PC-9 (cell line): ENCODE results near the gene SEC61B. TPM values are rescaled to one million over a fixed set of nuclear protein-coding genes. Genes with fewer than 3 reads are reported as not detected.

ENCODE experiments used
- BruUV-seq: library from RNA; stranded (reverse); fragments of 400-500 nt; replicated peaks from 2 replicates; lab custom pipeline; 2021; lab: Mats Ljungman, UMichigan
- CTCF ChIA-PET: fragments of 300-600 bp; sonication (Branson Sonifier 250); formaldehyde crosslinking; loops from one replicate; lab custom pipeline; 2022; ENCODE audit warnings: antibody characterized with exemption; lab: Charles Lee
- POLR2A ChIA-PET: fragments of 300-600 bp; sonication (Branson Sonifier 250); formaldehyde crosslinking; loops from one replicate; lab custom pipeline; 2022; ENCODE audit warnings: antibody characterized with exemption; ENCODE audit not compliant: unreplicated experiment; lab: Charles Lee
- DNase-seq, 2 experiments: peaks; one replicate each; pipeline versions ENCODE4 v3.0.0 to v3.0.0-alpha.2; 2015 to 2022; ENCODE audit warnings: mixed read lengths in 1 of 2
- H2AFZ ChIP-seq: fragments of 200-600 bp; sonication (generic); 2 replicates; pipeline ENCODE4 v1.8.1; 2017; ENCODE audit warnings: antibody characterized with exemption
- H3F3A ChIP-seq: fragments of 200-600 bp; sonication (generic); 2 replicates; pipeline ENCODE4 v1.8.1; 2017; ENCODE audit warnings: antibody characterized with exemption, mild to moderate bottlenecking, low read depth; ENCODE audit not compliant: insufficient read depth
- H3K27ac ChIP-seq: fragments of 200-600 bp; sonication (generic); 2 replicates; pipeline ENCODE4 v1.6.1; 2016; ENCODE audit warnings: mixed run types
- H3K27me3 ChIP-seq: fragments of 200-600 bp; sonication (generic); 2 replicates; pipeline ENCODE4 v1.6.1; 2016; ENCODE audit warnings: low read depth, mixed run types; ENCODE audit not compliant: insufficient read depth
- H3K36me3 ChIP-seq: fragments of 200-600 bp; sonication (generic); 2 replicates; pipeline ENCODE4 v1.6.1; 2016; ENCODE audit warnings: low read depth, mixed run types
- H3K4me1 ChIP-seq: fragments of 200-600 bp; sonication (generic); replicated peaks from 2 replicates; pipeline ENCODE4 v1.6.1; 2016; ENCODE audit warnings: mixed run types; ENCODE audit not compliant: insufficient read depth
- H3K4me2 ChIP-seq: fragments of 200-600 bp; sonication (generic); 2 replicates; pipeline ENCODE4 v1.6.1; 2017; ENCODE audit warnings: mixed run types
- H3K4me3 ChIP-seq: fragments of 200-600 bp; sonication (generic); 2 replicates; pipeline ENCODE4 v1.6.1; 2016; ENCODE audit warnings: mixed run types
- H3K79me2 ChIP-seq: fragments of 200-600 bp; sonication (generic); 2 replicates; pipeline ENCODE4 v1.6.1; 2017; ENCODE audit warnings: low read depth, mixed run types
- H3K9me2 ChIP-seq: fragments of 200-600 bp; sonication (generic); 2 replicates; pipeline ENCODE4 v1.8.1; 2017; ENCODE audit warnings: mild to moderate bottlenecking; ENCODE audit not compliant: insufficient read depth
- H3K9me3 ChIP-seq: fragments of 200-600 bp; sonication (generic); 2 replicates; pipeline ENCODE4 v1.8.1; 2016; ENCODE audit warnings: low read depth; ENCODE audit not compliant: insufficient read depth
- H4K20me1 ChIP-seq: fragments of 200-600 bp; sonication (generic); 2 replicates; pipeline ENCODE4 v1.8.1; 2017; ENCODE audit not compliant: insufficient read depth
- EZH2 ChIP-seq: fragments of 200-600 bp; sonication (generic); IDR thresholded peaks from 2 replicates; pipeline ENCODE4 v1.8.0; 2017; ENCODE audit warnings: antibody characterized with exemption, low read depth
- intact Hi-C: fragments of 100-400 bp; cut with micrococcal nuclease; formaldehyde crosslinking; loops from one replicate; pipeline ENCODE4 v1.10.0; 2022; ENCODE audit not compliant: unreplicated experiment
- total RNA-seq: library from RNA; stranded (reverse); gene quantifications from 2 replicates; pipeline ENCODE4 v1.2.3, GENCODE V29; 2021
- TF ChIP-seq, protein P1 (sequence below): fragments of 200-600 bp; sonication (generic); conservative IDR thresholded peaks from 2 replicates; pipeline ENCODE4 v1.6.1; 2017; ENCODE audit warnings: mixed run types, antibody characterized with exemption, mild to moderate bottlenecking, moderate library complexity

Gene SEC61B
- total RNA-seq, 1 experiment from 2014 or later, result 163 TPM

DNA sequence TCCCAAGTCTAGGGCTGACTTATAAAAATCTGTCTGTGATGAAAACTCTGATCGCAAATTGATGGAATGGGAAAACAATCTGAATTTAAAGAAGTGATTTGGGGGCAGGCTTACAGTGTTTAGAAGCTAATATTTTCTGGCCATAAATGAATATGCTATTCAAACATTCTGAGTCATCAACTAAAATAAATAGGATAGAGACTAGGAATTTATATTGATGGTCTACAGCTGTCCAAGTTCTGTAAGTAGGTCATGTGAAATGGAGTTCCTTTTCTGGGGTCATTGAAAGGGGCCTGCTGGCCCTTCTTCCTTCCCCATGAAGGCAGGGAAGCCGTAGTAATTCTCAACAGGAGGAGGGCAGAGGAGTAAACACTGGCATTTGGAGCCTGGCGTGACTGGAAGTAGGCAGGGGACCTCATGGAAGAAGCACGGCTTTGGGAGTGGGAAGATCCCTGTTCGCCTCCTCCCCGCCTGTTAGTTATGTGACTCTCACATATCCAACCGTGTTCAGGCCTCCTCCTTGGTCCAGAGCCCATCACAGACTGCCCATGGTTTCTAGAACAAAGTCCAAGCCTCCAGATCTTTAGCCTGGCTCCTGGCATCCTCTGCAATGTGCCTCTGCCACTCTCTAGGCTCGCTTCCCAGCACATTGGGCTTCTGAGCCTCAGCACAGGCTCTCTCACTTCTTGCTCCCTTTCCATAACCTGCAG, 32.0 kb upstream of the SEC61B start:
- Histone ChIP-seq H3K27me3 (peaks cover 11% of the 10 kb centered on the region; the same call in 1 of the 2 replicates), H3K4me1 (no peaks in the 10 kb centered on the region), H3F3A (no peaks in the 10 kb centered on the region), H3K9me2 (no peaks in the 10 kb centered on the region), H2AFZ (no peak overlapping the region), H3K9me3 (no peaks in the 10 kb centered on the region), H3K36me3 (no peaks in the 10 kb centered on the region), H4K20me1 (no peaks in the 10 kb centered on the region), H3K27ac (no peak overlapping the region), H3K79me2 (no peaks in the 10 kb centered on the region), H3K4me2 (no peak overlapping the region), H3K4me3 (no peak overlapping the region)
- ChIA-PET CTCF (no interaction called here), POLR2A (interaction anchor here (0.6 kb wide), 1 partner anchor 161 kb away, joined by 7 read pairs; no protein-coding TSS in a partner anchor)
- no peak for DNase-seq
- TF ChIP-seq, protein P1, sequence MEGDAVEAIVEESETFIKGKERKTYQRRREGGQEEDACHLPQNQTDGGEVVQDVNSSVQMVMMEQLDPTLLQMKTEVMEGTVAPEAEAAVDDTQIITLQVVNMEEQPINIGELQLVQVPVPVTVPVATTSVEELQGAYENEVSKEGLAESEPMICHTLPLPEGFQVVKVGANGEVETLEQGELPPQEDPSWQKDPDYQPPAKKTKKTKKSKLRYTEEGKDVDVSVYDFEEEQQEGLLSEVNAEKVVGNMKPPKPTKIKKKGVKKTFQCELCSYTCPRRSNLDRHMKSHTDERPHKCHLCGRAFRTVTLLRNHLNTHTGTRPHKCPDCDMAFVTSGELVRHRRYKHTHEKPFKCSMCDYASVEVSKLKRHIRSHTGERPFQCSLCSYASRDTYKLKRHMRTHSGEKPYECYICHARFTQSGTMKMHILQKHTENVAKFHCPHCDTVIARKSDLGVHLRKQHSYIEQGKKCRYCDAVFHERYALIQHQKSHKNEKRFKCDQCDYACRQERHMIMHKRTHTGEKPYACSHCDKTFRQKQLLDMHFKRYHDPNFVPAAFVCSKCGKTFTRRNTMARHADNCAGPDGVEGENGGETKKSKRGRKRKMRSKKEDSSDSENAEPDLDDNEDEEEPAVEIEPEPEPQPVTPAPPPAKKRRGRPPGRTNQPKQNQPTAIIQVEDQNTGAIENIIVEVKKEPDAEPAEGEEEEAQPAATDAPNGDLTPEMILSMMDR, result no peak
- no peak for TF ChIP-seq EZH2
- intact Hi-C loops, result loop anchor here (10.0 kb wide), 1 partner anchor 1035 kb away; no protein-coding TSS in a partner anchor
- BruUV-seq, result no TSS peak

DNA sequence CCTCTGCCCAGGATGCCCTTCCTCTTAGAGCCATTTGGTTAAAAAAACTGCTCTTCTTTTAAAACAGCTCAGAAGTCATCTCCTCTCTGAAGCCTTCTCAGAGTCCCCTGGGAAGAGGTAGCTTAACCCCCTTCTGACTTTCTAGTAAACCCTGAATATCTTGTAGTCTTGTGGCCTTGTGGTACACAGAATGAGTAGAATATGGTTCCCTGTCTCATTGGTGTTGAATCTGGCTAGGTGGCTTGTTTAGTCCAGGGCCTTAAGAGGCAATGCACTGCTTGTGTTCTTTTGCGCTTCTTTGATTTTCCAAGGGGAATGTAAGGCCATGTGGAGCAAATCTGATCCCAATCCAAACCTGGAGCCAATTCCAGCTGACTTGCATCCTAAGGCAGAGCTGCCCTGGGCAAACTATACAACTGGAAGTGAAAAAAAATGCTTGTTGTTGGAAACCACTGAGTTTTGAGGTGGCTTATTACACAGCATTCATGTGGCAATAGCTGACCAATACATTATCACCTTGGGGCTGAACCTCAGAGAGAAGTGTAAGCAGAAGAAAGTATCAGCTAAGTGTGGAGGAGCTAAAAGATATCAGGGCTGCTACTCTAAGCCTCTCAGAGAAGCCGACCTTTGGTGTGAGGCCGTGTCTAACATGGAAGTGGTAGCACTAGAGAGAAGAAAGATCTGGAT, 31.3 kb upstream of the SEC61B start:
- Histone ChIP-seq H3K4me2 (no peak overlapping the region), H2AFZ (no peak overlapping the region), H3K79me2 (no peaks in the 10 kb centered on the region), H3K27me3 (peaks cover 11% of the 10 kb centered on the region; the same call in 1 of the 2 replicates), H3F3A (no peaks in the 10 kb centered on the region), H3K4me1 (no peaks in the 10 kb centered on the region), H3K36me3 (no peaks in the 10 kb centered on the region), H4K20me1 (no peaks in the 10 kb centered on the region), H3K4me3 (no peak overlapping the region), H3K9me3 (no peaks in the 10 kb centered on the region), H3K27ac (no peak overlapping the region), H3K9me2 (no peaks in the 10 kb centered on the region)
- TF ChIP-seq EZH2, result no peak
- TF ChIP-seq, protein P1, result no peak
- no TSS peak for BruUV-seq
- CTCF ChIA-PET, result no interaction called here
- intact Hi-C loops, result no loop called here
- DNase-seq, result no peak
- POLR2A ChIA-PET, result no interaction called here

DNA sequence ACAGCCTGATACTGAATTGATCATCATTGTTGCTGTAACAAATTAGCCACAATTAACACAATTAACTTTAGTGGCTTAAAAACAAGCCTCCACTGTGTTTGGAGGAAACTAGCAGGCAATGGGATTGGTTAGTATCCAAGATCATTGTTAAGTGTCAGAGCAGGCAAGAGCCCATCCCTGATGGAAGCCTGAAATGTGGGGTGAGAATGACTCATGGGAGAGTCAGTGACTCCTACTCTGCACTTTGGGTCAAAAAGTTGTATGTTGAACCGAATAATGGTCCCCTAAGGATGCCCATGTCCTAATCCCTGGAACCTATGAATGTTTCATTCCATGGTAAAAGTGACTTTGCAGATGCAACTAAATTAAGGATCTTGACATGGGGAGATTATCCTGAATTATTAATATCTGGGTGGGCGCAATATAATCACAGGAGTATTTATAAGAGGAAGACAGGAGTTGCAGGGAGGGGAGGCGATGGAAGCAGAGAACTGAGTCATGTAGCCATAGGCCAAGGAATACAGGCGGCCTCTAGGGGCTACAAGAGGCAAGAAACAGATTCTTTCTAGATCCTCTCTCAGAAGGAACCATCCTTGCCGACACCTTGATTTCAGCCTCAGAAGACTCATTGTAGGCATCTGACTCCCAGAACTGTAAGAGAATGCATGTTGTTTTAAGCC, 29.2 kb upstream of the SEC61B start:
- TF ChIP-seq, protein P1, result no peak; the same call in 1 of the 2 replicates
- no peak for TF ChIP-seq EZH2
- H2AFZ ChIP-seq, result no peak overlapping the region
- H3K27me3 ChIP-seq, result peaks cover 11% of the 10 kb centered on the region; the same call in 1 of the 2 replicates
- BruUV-seq, result no TSS peak
- intact Hi-C loops, result no loop called here
- no peaks in the 10 kb centered on the region for H3F3A ChIP-seq
- H3K9me3 ChIP-seq, result no peaks in the 10 kb centered on the region
- CTCF ChIA-PET, result no interaction called here
- H3K4me3 ChIP-seq, result no peak overlapping the region
- H3K27ac ChIP-seq, result no peak overlapping the region
- no peaks in the 10 kb centered on the region for H3K9me2 ChIP-seq
- DNase-seq, result no peak
- no peaks in the 10 kb centered on the region for H4K20me1 ChIP-seq
- POLR2A ChIA-PET, result no interaction called here
- no peak overlapping the region for H3K4me2 ChIP-seq
- H3K4me1 ChIP-seq, result no peaks in the 10 kb centered on the region
- H3K79me2 ChIP-seq, result no peaks in the 10 kb centered on the region
- no peaks in the 10 kb centered on the region for H3K36me3 ChIP-seq
